Stimulated activated CD4-positive, alpha-beta T cell treated with anti-CD3 and anti-CD28 coated beads, TNF-alpha, amount 100 ng/mL, for 48 hours (primary cell): Measurements from ENCODE around the gene SCARF1.

ENCODE experiments used
- DNase-seq, 3 donors: peaks; one replicate each; pipeline ENCODE4 v3.0.0-alpha.2; 2020; ENCODE audit warnings: low read depth in 3 of 3

Gene SCARF1

GRCh38 chr17:1648963-1649843 lies 3.7 kb upstream of the SCARF1 start:
- peak; percentile 89 to 93 (median 90) for DNase-seq

- no peak for DNase-seq
Measured at GRCh38 chr17:1648173-1648962, 2.8 kb upstream of the SCARF1 start.

DNA sequence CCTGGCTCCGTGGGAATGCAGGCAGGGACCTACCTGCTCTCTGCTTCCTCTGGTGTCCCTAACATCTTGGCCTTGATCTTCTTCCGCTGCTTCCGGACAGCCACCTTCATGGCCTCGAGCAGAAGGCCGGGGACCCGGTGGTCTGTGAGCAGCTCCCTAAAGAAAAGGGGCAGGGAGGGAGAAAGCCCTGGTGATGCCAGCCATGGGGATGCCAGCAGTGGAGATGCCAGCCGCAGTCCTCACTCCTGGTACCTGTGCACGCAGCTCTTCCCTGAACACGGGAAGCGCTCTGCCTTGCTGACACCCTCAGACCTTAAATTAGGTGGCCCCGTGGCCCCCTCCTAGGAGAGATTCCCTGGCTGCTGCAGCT lies 2.3 kb upstream of the SCARF1 start:
- DNase-seq = no peak

GRCh38 chr17:1646199-1646875 lies 805 bp upstream of the SCARF1 start:
- no peak for DNase-seq

- DNase-seq = peak in 1 of 3 donors; percentile 44
Measured at GRCh38 chr17:1644493-1645206, 882 bp downstream of the SCARF1 start.

- no peak for DNase-seq
Measured at GRCh38 chr17:1643999-1644492, 1.5 kb downstream of the SCARF1 start.

GRCh38 chr17:1643293-1643998 lies 2.1 kb downstream of the SCARF1 start:
- peak in 1 of 3 donors; percentile 58 for DNase-seq

DNA sequence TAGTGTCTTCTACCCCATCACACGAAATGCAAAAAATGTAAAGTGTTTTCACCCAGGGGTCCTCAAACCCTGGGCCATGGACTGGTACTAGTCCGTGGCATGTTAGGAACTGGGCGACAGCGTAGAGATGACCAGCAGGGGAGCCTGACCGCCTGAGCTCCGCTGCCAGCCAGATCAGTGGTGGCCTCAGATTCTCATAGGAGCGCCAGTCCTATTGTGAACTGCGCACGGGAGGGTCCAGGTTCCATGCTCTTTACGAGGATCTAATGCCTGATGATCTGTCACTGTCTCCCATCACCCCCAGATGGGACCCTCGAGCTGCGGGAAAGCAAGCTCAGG lies 4.5 kb downstream of the SCARF1 start:
- no peak for DNase-seq

- no peak for DNase-seq
Measured at GRCh38 chr17:1640329-1641064, 5.0 kb downstream of the SCARF1 start.

DNA sequence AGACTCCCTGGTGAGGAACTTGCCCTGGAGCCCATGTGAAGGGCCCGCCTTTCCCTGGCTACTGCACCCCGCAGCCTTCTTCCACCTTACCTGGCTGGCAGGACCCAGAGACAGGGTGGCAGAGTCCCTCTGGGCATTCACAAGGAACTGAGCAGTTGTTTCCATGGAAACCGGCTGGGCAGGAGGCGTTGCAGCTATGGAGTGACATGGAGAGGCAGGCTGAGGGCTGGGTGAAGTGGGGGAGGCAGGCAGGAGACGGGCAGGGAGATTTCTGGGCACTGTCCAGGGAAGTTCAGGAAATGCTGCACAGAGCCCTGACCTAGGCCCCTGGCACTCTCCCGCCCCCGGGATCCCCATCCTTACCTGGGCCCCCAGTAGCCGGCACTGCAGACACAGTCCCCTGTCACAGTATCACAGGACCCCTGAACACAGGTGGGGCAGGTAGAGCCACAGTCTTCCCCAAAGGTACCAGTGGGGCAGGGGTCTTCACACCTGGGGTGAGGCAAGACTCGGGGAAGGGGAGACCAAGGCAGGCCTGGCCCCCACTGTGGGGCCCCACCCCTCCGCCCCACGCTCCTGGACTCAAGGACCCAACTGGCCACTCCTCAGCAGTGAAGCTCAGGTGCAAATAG lies 5.9 kb downstream of the SCARF1 start:
- DNase-seq = no peak

DNA sequence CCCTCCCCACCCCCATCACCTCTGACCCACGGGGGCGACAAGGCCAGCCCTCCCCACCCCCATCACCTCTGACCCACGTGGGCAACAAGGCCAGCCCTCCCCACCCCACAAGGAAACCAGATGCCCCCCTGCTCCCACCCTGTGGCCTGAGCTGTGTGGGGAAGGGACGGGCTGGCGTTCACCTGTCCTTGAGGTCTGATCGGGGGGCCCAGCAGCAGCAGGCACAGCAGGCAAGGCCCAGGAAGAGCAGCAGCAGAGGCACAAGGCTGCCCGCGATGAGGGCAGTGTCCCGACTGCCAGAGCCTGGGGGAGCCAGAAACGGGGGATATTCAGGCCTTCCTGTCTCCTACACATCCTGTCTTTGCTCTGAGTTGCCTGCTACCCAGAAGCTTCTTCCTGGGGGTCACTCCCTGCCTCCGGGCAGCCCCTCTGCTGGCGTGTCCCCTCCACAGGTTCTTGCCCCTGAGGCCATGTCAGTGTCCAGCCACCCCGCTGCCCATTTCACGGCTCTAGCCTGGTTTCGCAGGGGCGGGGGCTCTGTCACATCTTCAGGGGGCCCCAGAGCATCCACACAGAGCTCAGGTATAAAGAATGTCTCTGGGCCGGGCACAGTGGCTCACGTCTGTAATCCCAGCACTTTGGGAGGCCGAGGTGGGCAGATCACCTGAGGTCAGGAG lies 6.8 kb downstream of the SCARF1 start:
- no peak for DNase-seq

GRCh38 chr17:1638171-1638590 lies 7.4 kb downstream of the SCARF1 start:
- no peak for DNase-seq

- DNase-seq = no peak
Measured at GRCh38 chr17:1636732-1637285, 8.7 kb downstream of the SCARF1 start.

GRCh38 chr17:1635675-1636465 lies 9.7 kb downstream of the SCARF1 start:
- no peak for DNase-seq

GRCh38 chr17:1634841-1635650 lies 10.5 kb downstream of the SCARF1 start:
- DNase-seq = no peak

GRCh38 chr17:1630662-1631061 lies 14.9 kb downstream of the SCARF1 start:
- DNase-seq = no peak
